Measurements from ENCODE around the gene KANSL2.

DNA sequence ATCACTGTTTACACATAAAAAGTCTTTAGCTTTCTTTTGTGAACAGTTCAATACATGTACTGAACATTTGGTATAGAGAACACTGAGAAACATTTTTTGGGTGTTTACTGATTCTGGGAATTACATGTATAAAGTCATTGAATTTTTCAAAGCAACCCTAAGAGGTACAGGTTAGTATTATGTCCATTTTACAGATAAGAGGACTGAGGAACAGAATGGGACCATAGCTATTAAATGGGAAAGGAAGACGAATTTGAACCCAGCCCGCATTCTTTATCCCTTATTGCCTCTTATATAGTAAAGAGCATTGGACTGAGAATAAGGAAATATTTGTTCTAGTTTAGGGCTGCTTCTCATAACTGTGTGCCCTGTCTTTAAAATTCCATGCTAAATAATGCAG is 889 bp upstream of the KANSL2 start:
- TF ChIP-seq, protein P1, sequence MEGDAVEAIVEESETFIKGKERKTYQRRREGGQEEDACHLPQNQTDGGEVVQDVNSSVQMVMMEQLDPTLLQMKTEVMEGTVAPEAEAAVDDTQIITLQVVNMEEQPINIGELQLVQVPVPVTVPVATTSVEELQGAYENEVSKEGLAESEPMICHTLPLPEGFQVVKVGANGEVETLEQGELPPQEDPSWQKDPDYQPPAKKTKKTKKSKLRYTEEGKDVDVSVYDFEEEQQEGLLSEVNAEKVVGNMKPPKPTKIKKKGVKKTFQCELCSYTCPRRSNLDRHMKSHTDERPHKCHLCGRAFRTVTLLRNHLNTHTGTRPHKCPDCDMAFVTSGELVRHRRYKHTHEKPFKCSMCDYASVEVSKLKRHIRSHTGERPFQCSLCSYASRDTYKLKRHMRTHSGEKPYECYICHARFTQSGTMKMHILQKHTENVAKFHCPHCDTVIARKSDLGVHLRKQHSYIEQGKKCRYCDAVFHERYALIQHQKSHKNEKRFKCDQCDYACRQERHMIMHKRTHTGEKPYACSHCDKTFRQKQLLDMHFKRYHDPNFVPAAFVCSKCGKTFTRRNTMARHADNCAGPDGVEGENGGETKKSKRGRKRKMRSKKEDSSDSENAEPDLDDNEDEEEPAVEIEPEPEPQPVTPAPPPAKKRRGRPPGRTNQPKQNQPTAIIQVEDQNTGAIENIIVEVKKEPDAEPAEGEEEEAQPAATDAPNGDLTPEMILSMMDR (conservative IDR thresholded peaks at IDR 0.05): no peak
- no peak for TF ChIP-seq EZH2 (IDR thresholded peaks at IDR 0.05; ENCODE audit: low read depth)
